Activated CD4-positive, alpha-beta T cell treated with anti-CD3 and anti-CD28 coated beads for 36 hours (primary cell): ENCODE data around the gene PWWP2A. TPM values are rescaled to one million over a fixed set of nuclear protein-coding genes. Genes with fewer than 3 reads are reported as not detected.

ENCODE experiments used
- ATAC-seq: fragments of 200-7000 bp; cut with Tn5 transposase; one replicate; pipeline ENCODE4 v1.10.0; 2021; ENCODE audit warnings: mild to moderate bottlenecking, moderate library complexity
- CTCF ChIA-PET: fragments of 350-600 bp; sonication (Branson Sonifier 250); formaldehyde crosslinking; loops from one replicate; lab custom pipeline; 2021; ENCODE audit warnings: antibody characterized with exemption; lab: Charles Lee
- POLR2A ChIA-PET: fragments of 350-600 bp; sonication (Branson Sonifier 250); formaldehyde crosslinking; loops from one replicate; lab custom pipeline; 2021; ENCODE audit warnings: antibody characterized with exemption, inconsistent platforms; lab: Charles Lee
- DNase-seq: peaks from one replicate; pipeline ENCODE4 v3.0.0-alpha.2; 2020
- H3K27ac Mint-ChIP-seq: one replicate; pipeline ENCODE4 v1.8.0; 2021; ENCODE audit warnings: mixed read lengths
- H3K27me3 Mint-ChIP-seq: one replicate; pipeline ENCODE4 v1.8.0; 2021; ENCODE audit warnings: mixed read lengths
- H3K36me3 Mint-ChIP-seq: one replicate; pipeline ENCODE4 v1.8.0; 2021; ENCODE audit warnings: low read depth, mixed read lengths
- H3K4me1 Mint-ChIP-seq: one replicate; pipeline ENCODE4 v1.8.0; 2021; ENCODE audit warnings: mixed read lengths
- H3K4me3 Mint-ChIP-seq: one replicate; pipeline ENCODE4 v1.8.0; 2021; ENCODE audit warnings: mild to moderate bottlenecking, moderate library complexity, mixed read lengths
- H3K9me3 Mint-ChIP-seq: one replicate; pipeline ENCODE4 v1.8.0; 2021; ENCODE audit warnings: low read depth, mixed read lengths
- intact Hi-C, 2 experiments: fragments of 100-400 bp; cut with DNase I in 1 of 2; cut with micrococcal nuclease in 1 of 2; formaldehyde crosslinking; loops; one replicate each; pipeline versions ENCODE4 v1.14.2 to v1.15.1; 2022 to 2024; cut with DNase I, micrococcal nuclease
- total RNA-seq, 2 experiments: library from RNA; stranded (reverse); gene quantifications; one replicate each; pipeline ENCODE4 v1.2.3, GENCODE V29; 2021

Gene PWWP2A
- total RNA-seq, 2 experiments from 2014 or later, result 14.7 to 24.3 TPM

- DNase-seq, result no peak
- H3K4me3 Mint-ChIP-seq, result peak overlapping the region; percentile 90
- H3K27ac Mint-ChIP-seq, result peak overlapping the region; percentile 73
- no peaks in the 10 kb centered on the region for H3K9me3 Mint-ChIP-seq
- peaks cover 3% of the 10 kb centered on the region for H3K27me3 Mint-ChIP-seq
- intact Hi-C loops, result loop anchor here (1.0 to 10.0 kb wide), 7 partner anchors 111 to 913 kb away; partner anchors contain the start of genes SLU7 (in 2 of the 2), TTC1 (in 2 of the 2), FAM200C (in 1 of the 2) and RNF145 (in 1 of the 2)
- no peak for ATAC-seq
- H3K4me1 Mint-ChIP-seq, result peaks cover 16% of the 10 kb centered on the region
- peaks cover 8% of the 10 kb centered on the region for H3K36me3 Mint-ChIP-seq
- ChIA-PET CTCF (no interaction called here), POLR2A (no interaction called here)
These were observed 636 bp upstream of the PWWP2A start for GRCh38 chr5:160119905-160120266.

- Mint-ChIP-seq H3K4me1 (peaks cover 16% of the 10 kb centered on the region), H3K4me3 (peak overlapping the region; percentile 76), H3K27me3 (peaks cover 3% of the 10 kb centered on the region), H3K27ac (peak overlapping the region; percentile 67), H3K36me3 (peaks cover 13% of the 10 kb centered on the region), H3K9me3 (no peaks in the 10 kb centered on the region)
- intact Hi-C loops, result loop anchor here (1.0 to 10.0 kb wide), 8 partner anchors 97 to 911 kb away; partner anchors contain the start of genes SLU7 (in 2 of the 2), TTC1 (in 2 of the 2), FAM200C (in 1 of the 2) and RNF145 (in 1 of the 2)
- DNase-seq (peak; percentile 56), ATAC-seq (peak; percentile 0)
- CTCF ChIA-PET, result interaction anchor here (0.7 to 0.8 kb wide), 2 partner anchors 10 to 38 kb away, joined by 3 to 4 read pairs; no protein-coding TSS in a partner anchor
- POLR2A ChIA-PET, result no interaction called here
These were observed 705 bp downstream of the PWWP2A start for GRCh38 chr5:160118349-160119141.

GRCh38 chr5:160116991-160117390 is 2.3 kb downstream of the PWWP2A start:
- CTCF ChIA-PET, result interaction anchor here (0.9 to 1.2 kb wide), 2 partner anchors 97 to 274 kb away, joined by 3 to 4 read pairs; no protein-coding TSS in a partner anchor
- intact Hi-C loops, result loop anchor here (5.0 to 10.0 kb wide), 3 partner anchors 300 to 910 kb away; partner anchors contain the start of genes RNF145 (in 1 of the 2), SLU7 (in 1 of the 2) and UBLCP1 (in 1 of the 2)

GRCh38 chr5:160108124-160108523 is 11.1 kb downstream of the PWWP2A start:
- Mint-ChIP-seq H3K27me3 (no peaks in the 10 kb centered on the region), H3K9me3 (no peaks in the 10 kb centered on the region), H3K4me3 (no peak overlapping the region), H3K4me1 (peaks cover 13% of the 10 kb centered on the region), H3K27ac (no peak overlapping the region), H3K36me3 (peaks cover 35% of the 10 kb centered on the region)
- DNase-seq (no peak), ATAC-seq (no peak)
- intact Hi-C loops, result no loop called here
- ChIA-PET POLR2A (interaction anchor here (0.7 kb wide), 1 partner anchor 11 kb away, joined by 8 read pairs; no protein-coding TSS in a partner anchor), CTCF (interaction anchor here (1.1 to 1.2 kb wide), 3 partner anchors 11 to 77 kb away, joined by 3 to 4 read pairs (median 3); no protein-coding TSS in a partner anchor)

More at GRCh38 chr5:160116991-160117390, 2.3 kb downstream of the PWWP2A start:
- ATAC-seq, result no peak
- Mint-ChIP-seq H3K27me3 (no peaks in the 10 kb centered on the region), H3K9me3 (no peaks in the 10 kb centered on the region), H3K36me3 (peaks cover 22% of the 10 kb centered on the region), H3K27ac (no peak overlapping the region), H3K4me3 (no peak overlapping the region), H3K4me1 (peaks cover 16% of the 10 kb centered on the region)
- POLR2A ChIA-PET, result no interaction called here
- no peak for DNase-seq

GRCh38 chr5:160105686-160106360 is 13.4 kb downstream of the PWWP2A start:
- ATAC-seq, result no peak
- POLR2A ChIA-PET, result no interaction called here
- H3K27ac Mint-ChIP-seq, result no peak overlapping the region
- CTCF ChIA-PET, result no interaction called here
- intact Hi-C loops, result no loop called here
- H3K4me1 Mint-ChIP-seq, result peaks cover 13% of the 10 kb centered on the region
- DNase-seq, result no peak
- H3K9me3 Mint-ChIP-seq, result no peaks in the 10 kb centered on the region
- H3K36me3 Mint-ChIP-seq, result peaks cover 28% of the 10 kb centered on the region
- no peaks in the 10 kb centered on the region for H3K27me3 Mint-ChIP-seq
- no peak overlapping the region for H3K4me3 Mint-ChIP-seq

- DNase-seq, result no peak
- H3K4me1 Mint-ChIP-seq, result peaks cover 10% of the 10 kb centered on the region
- ChIA-PET CTCF (no interaction called here), POLR2A (no interaction called here)
- intact Hi-C loops, result no loop called here
- no peak overlapping the region for H3K4me3 Mint-ChIP-seq
- H3K9me3 Mint-ChIP-seq, result no peaks in the 10 kb centered on the region
- no peaks in the 10 kb centered on the region for H3K27me3 Mint-ChIP-seq
- ATAC-seq, result no peak
- H3K27ac Mint-ChIP-seq, result no peak overlapping the region
- H3K36me3 Mint-ChIP-seq, result peaks cover 26% of the 10 kb centered on the region
These were observed 21.3 kb downstream of the PWWP2A start for GRCh38 chr5:160097991-160098390.

- Mint-ChIP-seq H3K4me1 (peaks cover 14% of the 10 kb centered on the region), H3K36me3 (peaks cover 32% of the 10 kb centered on the region), H3K27ac (no peak overlapping the region), H3K9me3 (no peaks in the 10 kb centered on the region), H3K27me3 (no peaks in the 10 kb centered on the region), H3K4me3 (no peak overlapping the region)
- intact Hi-C loops, result no loop called here
- ChIA-PET POLR2A (no interaction called here), CTCF (interaction anchor here (0.8 kb wide), 1 partner anchor 1976 kb away, joined by 3 read pairs; no protein-coding TSS in a partner anchor)
- DNase-seq, result no peak
- no peak for ATAC-seq
These were observed 23.1 kb downstream of the PWWP2A start for GRCh38 chr5:160096178-160096577.

- no peak for ATAC-seq
- Mint-ChIP-seq H3K4me3 (no peak overlapping the region), H3K27me3 (no peaks in the 10 kb centered on the region), H3K27ac (peak overlapping the region; percentile 78), H3K4me1 (peaks cover 16% of the 10 kb centered on the region), H3K9me3 (no peaks in the 10 kb centered on the region), H3K36me3 (peaks cover 30% of the 10 kb centered on the region)
- CTCF ChIA-PET, result interaction anchor here (0.8 to 1.2 kb wide), 3 partner anchors 12 to 552 kb away, joined by 3 to 4 read pairs (median 3); no protein-coding TSS in a partner anchor
- intact Hi-C loops, result no loop called here
- DNase-seq, result no peak
- POLR2A ChIA-PET, result no interaction called here
These were observed 26.1 kb downstream of the PWWP2A start for GRCh38 chr5:160092960-160093707.

- Mint-ChIP-seq H3K4me3 (no peak overlapping the region), H3K9me3 (no peaks in the 10 kb centered on the region), H3K27ac (no peak overlapping the region), H3K27me3 (no peaks in the 10 kb centered on the region), H3K36me3 (peaks cover 30% of the 10 kb centered on the region), H3K4me1 (peaks cover 16% of the 10 kb centered on the region)
- CTCF ChIA-PET, result interaction anchor here (0.8 to 1.1 kb wide), 2 partner anchors 12 to 551 kb away, joined by 3 to 4 read pairs; no protein-coding TSS in a partner anchor
- DNase-seq (no peak), ATAC-seq (no peak)
- intact Hi-C loops, result no loop called here
- POLR2A ChIA-PET, result no interaction called here
These were observed 26.7 kb downstream of the PWWP2A start for GRCh38 chr5:160092514-160092913.

- Mint-ChIP-seq H3K4me1 (peaks cover 16% of the 10 kb centered on the region), H3K4me3 (no peak overlapping the region), H3K27me3 (no peaks in the 10 kb centered on the region), H3K27ac (no peak overlapping the region), H3K36me3 (peaks cover 27% of the 10 kb centered on the region), H3K9me3 (no peaks in the 10 kb centered on the region)
- ChIA-PET CTCF (no interaction called here), POLR2A (no interaction called here)
- intact Hi-C loops, result no loop called here
- ATAC-seq (no peak), DNase-seq (no peak)
These were observed 29.2 kb downstream of the PWWP2A start for GRCh38 chr5:160090059-160090458.
